HG03060 (cell line): ENCODE data around the gene MAP1LC3A.

Experiments used
- ATAC-seq: cut with Tn5 transposase; IDR thresholded peaks from one replicate; pipeline ENCODE4 v1.9.1; 2021; ENCODE audit warnings: low read depth, moderate number of reproducible peaks; ENCODE audit not compliant: unreplicated experiment

Gene MAP1LC3A

GRCh38 chr20:34573541-34574300, 15.2 kb downstream of the MAP1LC3A start:
- no peak for ATAC-seq

GRCh38 chr20:34574426-34574825, 15.9 kb downstream of the MAP1LC3A start:
- ATAC-seq: no peak

- no peak for ATAC-seq
Observed at GRCh38 chr20:34574861-34575260, 16.3 kb downstream of the MAP1LC3A start.

- ATAC-seq: no peak
Observed at GRCh38 chr20:34575271-34575670, 16.8 kb downstream of the MAP1LC3A start.

GRCh38 chr20:34575756-34576155, 17.2 kb downstream of the MAP1LC3A start:
- no peak for ATAC-seq

GRCh38 chr20:34577061-34577460, 18.5 kb downstream of the MAP1LC3A start:
- no peak for ATAC-seq

- no peak for ATAC-seq
Observed at GRCh38 chr20:34578025-34578424, 19.5 kb downstream of the MAP1LC3A start.

GRCh38 chr20:34578521-34578920, 20.0 kb downstream of the MAP1LC3A start:
- no peak for ATAC-seq

GRCh38 chr20:34579191-34579978, 20.9 kb downstream of the MAP1LC3A start:
- no peak for ATAC-seq

- no peak for ATAC-seq
Observed at GRCh38 chr20:34579979-34580940, 21.7 kb downstream of the MAP1LC3A start.

- no peak for ATAC-seq
Observed at GRCh38 chr20:34581341-34582184, 23.0 kb downstream of the MAP1LC3A start.

GRCh38 chr20:34582221-34582620, 23.7 kb downstream of the MAP1LC3A start:
- no peak for ATAC-seq

- ATAC-seq: no peak
Observed at GRCh38 chr20:34582911-34583310, 24.4 kb downstream of the MAP1LC3A start.

GRCh38 chr20:34583544-34583943, 25.0 kb downstream of the MAP1LC3A start:
- no peak for ATAC-seq

GRCh38 chr20:34585019-34585418, 26.5 kb downstream of the MAP1LC3A start:
- ATAC-seq: no peak

GRCh38 chr20:34586488-34587163, 28.1 kb downstream of the MAP1LC3A start:
- no peak for ATAC-seq

- no peak for ATAC-seq
Observed at GRCh38 chr20:34595377-34596184, 37.1 kb downstream of the MAP1LC3A start.

GRCh38 chr20:34600892-34601653, 42.6 kb downstream of the MAP1LC3A start:
- ATAC-seq: no peak
